Measurements from ENCODE around the gene FBXL7. TPM values are rescaled to one million over a fixed set of nuclear protein-coding genes. Genes with fewer than 3 reads are reported as not detected.

FBXL7 gene
- total RNA-seq, 2 experiments from 2014 or later: not detected

GRCh38 chr5:15833365-15833764 lies 333.4 kb downstream of the FBXL7 start:
- ATAC-seq (ENCODE audit: poor library complexity) (no peak), DNase-seq (no peak)
- Histone ChIP-seq H3K9me3 (ENCODE audit: control insufficient read depth in 1 of 2, insufficient read depth in 1 of 2, low read length in 2 of 2) (peaks cover 0 to 7% of the 10 kb centered on the region in 2 experiments), H3K27me3 (ENCODE audit: control insufficient read depth in 1 of 2, insufficient read depth in 2 of 2, low read length in 2 of 2) (no peaks in the 10 kb centered on the region), H3K36me3 (ENCODE audit: insufficient read depth, low read length) (no peaks in the 10 kb centered on the region), H3K4me3 (ENCODE audit: low read length) (no peak overlapping the region), H3K4me1 (ENCODE audit: insufficient read depth, low read length) (no peaks in the 10 kb centered on the region), H3K27ac (ENCODE audit: low read depth in 1 of 2, low read length in 2 of 2) (no peak overlapping the region)
- H3K9me3 Mint-ChIP-seq: peaks cover 7% of the 10 kb centered on the region
- intact Hi-C loops (cut with DNase I, micrococcal nuclease): no loop called here
- no peaks in the 10 kb centered on the region for H3K36me3 Mint-ChIP-seq (ENCODE audit: low read depth)
- TF ChIP-seq CTCF (IDR thresholded peaks at IDR 0.05): no peak
- no peak overlapping the region for H3K4me3 Mint-ChIP-seq
- ChIA-PET POLR2A (no interaction called here), CTCF (no interaction called here)
- no peaks in the 10 kb centered on the region for H3K27me3 Mint-ChIP-seq
- no peaks in the 10 kb centered on the region for H3K4me1 Mint-ChIP-seq (ENCODE audit: low read depth)
- H3K27ac Mint-ChIP-seq: no peak overlapping the region

GRCh38 chr5:15834596-15835245 lies 334.7 kb downstream of the FBXL7 start:
- H3K4me3 Mint-ChIP-seq: no peak overlapping the region
- no peak overlapping the region for H3K4me3 ChIP-seq (ENCODE audit: low read length)
- no peak for ATAC-seq (ENCODE audit: poor library complexity)
- DNase-seq: no peak
- TF ChIP-seq CTCF (IDR thresholded peaks at IDR 0.05): no peak
- no peak overlapping the region for H3K27ac ChIP-seq (ENCODE audit: low read depth in 1 of 2, low read length in 2 of 2)
- H3K9me3 Mint-ChIP-seq: peaks cover 7% of the 10 kb centered on the region
- peaks cover 0 to 7% of the 10 kb centered on the region in 2 experiments for H3K9me3 ChIP-seq (ENCODE audit: control insufficient read depth in 1 of 2, insufficient read depth in 1 of 2, low read length in 2 of 2)
- H3K36me3 ChIP-seq (ENCODE audit: insufficient read depth, low read length): no peaks in the 10 kb centered on the region
- no peaks in the 10 kb centered on the region for H3K36me3 Mint-ChIP-seq (ENCODE audit: low read depth)
- ChIA-PET CTCF (no interaction called here), POLR2A (no interaction called here)
- intact Hi-C loops (cut with DNase I, micrococcal nuclease): no loop called here
- H3K4me1 ChIP-seq (ENCODE audit: insufficient read depth, low read length): no peaks in the 10 kb centered on the region
- H3K27ac Mint-ChIP-seq: no peak overlapping the region
- no peaks in the 10 kb centered on the region for H3K4me1 Mint-ChIP-seq (ENCODE audit: low read depth)
- no peaks in the 10 kb centered on the region for H3K27me3 ChIP-seq (ENCODE audit: control insufficient read depth in 1 of 2, insufficient read depth in 2 of 2, low read length in 2 of 2)
- no peaks in the 10 kb centered on the region for H3K27me3 Mint-ChIP-seq

- ChIA-PET POLR2A (no interaction called here), CTCF (no interaction called here)
- Mint-ChIP-seq H3K9me3 (peaks cover 7% of the 10 kb centered on the region), H3K4me3 (no peak overlapping the region), H3K4me1 (ENCODE audit: low read depth) (no peaks in the 10 kb centered on the region), H3K27ac (no peak overlapping the region), H3K27me3 (no peaks in the 10 kb centered on the region), H3K36me3 (ENCODE audit: low read depth) (no peaks in the 10 kb centered on the region)
- H3K27me3 ChIP-seq (ENCODE audit: control insufficient read depth in 1 of 2, insufficient read depth in 2 of 2, low read length in 2 of 2): no peaks in the 10 kb centered on the region
- no peaks in the 10 kb centered on the region for H3K4me1 ChIP-seq (ENCODE audit: insufficient read depth, low read length)
- intact Hi-C loops (cut with DNase I, micrococcal nuclease): no loop called here
- no peak overlapping the region for H3K4me3 ChIP-seq (ENCODE audit: low read length)
- ATAC-seq (ENCODE audit: poor library complexity): no peak
- TF ChIP-seq CTCF (IDR thresholded peaks at IDR 0.05): no peak
- H3K27ac ChIP-seq (ENCODE audit: low read depth in 1 of 2, low read length in 2 of 2): no peak overlapping the region
- no peaks in the 10 kb centered on the region for H3K36me3 ChIP-seq (ENCODE audit: insufficient read depth, low read length)
- H3K9me3 ChIP-seq (ENCODE audit: control insufficient read depth in 1 of 2, insufficient read depth in 1 of 2, low read length in 2 of 2): peaks cover 0 to 3% of the 10 kb centered on the region in 2 experiments
- no peak for DNase-seq
These were observed 335.5 kb downstream of the FBXL7 start for GRCh38 chr5:15835514-15835913.
